Brain microvascular endothelial cell (primary cell): ENCODE results near the gene IGSF21.
A peak's percentile ranks its signal among the peaks of the same experiment; 100 is the strongest.

Experiments
- DNase-seq: peaks from one replicate; pipeline ENCODE4 v3.0.0-alpha.2; 2020
- H3K27ac ChIP-seq: fragments of 250-450 bp; sonication (Bioruptor Pico); 2 replicates; pipeline ENCODE4 v1.5.1; 2020; ENCODE audit warnings: mild to moderate bottlenecking, moderate library complexity
- H3K27me3 ChIP-seq: fragments of 250-450 bp; sonication (Bioruptor Pico); replicated peaks from 2 replicates; pipeline ENCODE4 v1.5.1; 2020; ENCODE audit warnings: mild to moderate bottlenecking
- H3K36me3 ChIP-seq: fragments of 250-450 bp; sonication (Bioruptor Pico); replicated peaks from 2 replicates; pipeline ENCODE4 v1.5.1; 2020; ENCODE audit warnings: mild to moderate bottlenecking
- H3K4me3 ChIP-seq: 2 replicates; pipeline ENCODE4 v1.5.1; 2011; ENCODE audit warnings: low read depth, mild to moderate bottlenecking, control low read depth, low read length, moderate library complexity
- CTCF ChIP-seq: IDR thresholded peaks from 2 replicates; pipeline ENCODE4 v1.5.1; 2011; ENCODE audit warnings: low read depth, mild to moderate bottlenecking, moderate library complexity, low read length, control low read depth, inconsistent platforms; ENCODE audit errors: missing control alignments
- in situ Hi-C: cut with HindIII; loops from 2 replicates; pipeline ENCODE4 v1.10.0; 2017; ENCODE audit warnings: low sequenced_read_pairs, low pct_ligation_motif_present

IGSF21 gene

GRCh38 chr1:18294437-18295176, 187.0 kb downstream of the IGSF21 start:
- H3K36me3 ChIP-seq = no peaks in the 10 kb centered on the region
- no peak overlapping the region for H3K4me3 ChIP-seq
- no peak for DNase-seq
- no peak overlapping the region for H3K27ac ChIP-seq
- TF ChIP-seq CTCF = no peak
- no peaks in the 10 kb centered on the region for H3K27me3 ChIP-seq
- in situ Hi-C loops = no loop called here

- H3K27ac ChIP-seq = no peak overlapping the region
- H3K36me3 ChIP-seq = no peaks in the 10 kb centered on the region
- H3K4me3 ChIP-seq = no peak overlapping the region
- in situ Hi-C loops = no loop called here
- H3K27me3 ChIP-seq = no peaks in the 10 kb centered on the region
- TF ChIP-seq CTCF = no peak
- no peak for DNase-seq
Measured at GRCh38 chr1:18297896-18298648, 190.5 kb downstream of the IGSF21 start.

GRCh38 chr1:18299441-18300338, 192.1 kb downstream of the IGSF21 start:
- no peaks in the 10 kb centered on the region for H3K27me3 ChIP-seq
- no peak overlapping the region for H3K27ac ChIP-seq
- in situ Hi-C loops = no loop called here
- no peak for DNase-seq
- no peaks in the 10 kb centered on the region for H3K36me3 ChIP-seq
- no peak overlapping the region for H3K4me3 ChIP-seq
- peak; percentile 48 for TF ChIP-seq CTCF

- no peak for DNase-seq
- no peak overlapping the region for H3K27ac ChIP-seq
- no peak overlapping the region for H3K4me3 ChIP-seq
- TF ChIP-seq CTCF = no peak
- no peaks in the 10 kb centered on the region for H3K27me3 ChIP-seq
- H3K36me3 ChIP-seq = no peaks in the 10 kb centered on the region
- in situ Hi-C loops = no loop called here
Measured at GRCh38 chr1:18300376-18300775, 192.8 kb downstream of the IGSF21 start.

- peak; percentile 41 for TF ChIP-seq CTCF
- Histone ChIP-seq H3K27ac (no peak overlapping the region), H3K4me3 (no peak overlapping the region), H3K27me3 (no peaks in the 10 kb centered on the region), H3K36me3 (no peaks in the 10 kb centered on the region)
- in situ Hi-C loops = no loop called here
- DNase-seq = no peak
Measured at GRCh38 chr1:18302788-18303413, 195.3 kb downstream of the IGSF21 start.
